HUDEP-2 (cell line): ENCODE measurements around the gene CDHR5.
A peak's percentile ranks its signal among the peaks of the same experiment; 100 is the strongest.

Source experiments
- DNase-seq, 76 experiments: peaks; one replicate each; lab custom pipeline; 2025; ENCODE audit not compliant: unreplicated experiment in 76 of 76; lab: John Stamatoyannopoulos, UW

The CDHR5 gene

DNA sequence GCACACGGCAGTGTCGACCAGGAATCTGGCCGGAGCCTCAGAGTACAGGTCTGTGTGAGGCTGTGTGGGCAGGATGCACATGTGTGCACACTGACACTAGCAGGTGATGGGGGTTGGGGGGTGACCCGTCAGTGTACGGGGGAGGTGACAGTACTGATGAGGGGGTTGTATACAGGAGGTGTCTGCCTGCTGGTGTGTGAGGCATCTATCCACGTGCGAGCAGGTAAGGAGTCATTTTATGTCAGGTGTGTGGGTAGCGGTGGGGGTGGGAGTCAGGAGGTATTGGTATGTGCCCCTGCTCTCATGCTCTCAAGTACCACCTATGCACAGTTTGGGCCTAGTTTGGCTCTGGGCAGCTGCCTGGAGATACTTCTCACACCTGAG lies 53.0 kb downstream of the CDHR5 start:
- no peak for DNase-seq

- no peak for DNase-seq
These were observed 55.4 kb downstream of the CDHR5 start for GRCh38 chr11:569158-569885.

DNA sequence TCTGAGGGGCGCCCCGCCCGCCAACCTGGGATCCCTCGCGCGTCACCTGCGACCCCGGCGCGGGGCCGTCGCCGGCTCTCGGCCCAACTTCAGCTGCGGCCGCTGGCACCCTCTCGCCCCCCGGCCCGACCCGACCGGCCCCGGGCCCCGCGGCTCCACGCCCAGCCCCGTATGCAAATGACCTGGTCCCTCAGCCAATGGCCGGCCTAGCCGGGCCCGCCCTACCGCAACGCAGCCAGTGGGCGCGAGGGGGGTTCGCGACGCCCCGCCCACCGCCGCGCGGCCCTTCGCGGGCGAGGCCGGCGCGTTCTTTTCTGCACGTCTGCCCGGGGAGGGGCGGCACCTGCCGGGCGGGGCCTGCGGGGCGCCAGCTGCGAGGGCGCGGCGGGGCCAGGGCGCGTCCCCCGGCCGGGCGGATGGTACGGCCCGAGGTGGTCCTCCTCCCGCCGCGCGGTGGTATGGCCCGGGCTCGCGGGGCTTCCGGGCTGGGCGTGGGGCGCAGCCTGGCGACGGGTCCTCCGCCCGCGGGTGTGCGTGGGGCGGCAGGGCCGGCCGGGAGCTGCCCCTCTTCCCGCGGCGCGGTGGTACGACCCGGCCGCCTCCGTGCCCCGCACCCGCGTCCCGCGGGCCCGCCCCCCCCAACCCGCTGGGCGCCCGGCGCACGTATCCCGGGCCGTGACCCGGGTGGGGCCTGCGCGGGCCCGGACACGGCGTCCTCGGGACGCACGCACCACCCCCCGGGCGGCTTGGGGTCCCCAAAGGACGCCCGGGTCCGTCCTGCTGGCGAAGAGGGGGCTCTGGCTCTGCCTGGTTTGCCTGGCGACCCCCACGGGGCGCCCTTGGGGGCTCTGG lies 56.2 kb downstream of the CDHR5 start:
- peak in 73 of 76 experiments; percentile 50 to 96 (median 90) for DNase-seq

DNA sequence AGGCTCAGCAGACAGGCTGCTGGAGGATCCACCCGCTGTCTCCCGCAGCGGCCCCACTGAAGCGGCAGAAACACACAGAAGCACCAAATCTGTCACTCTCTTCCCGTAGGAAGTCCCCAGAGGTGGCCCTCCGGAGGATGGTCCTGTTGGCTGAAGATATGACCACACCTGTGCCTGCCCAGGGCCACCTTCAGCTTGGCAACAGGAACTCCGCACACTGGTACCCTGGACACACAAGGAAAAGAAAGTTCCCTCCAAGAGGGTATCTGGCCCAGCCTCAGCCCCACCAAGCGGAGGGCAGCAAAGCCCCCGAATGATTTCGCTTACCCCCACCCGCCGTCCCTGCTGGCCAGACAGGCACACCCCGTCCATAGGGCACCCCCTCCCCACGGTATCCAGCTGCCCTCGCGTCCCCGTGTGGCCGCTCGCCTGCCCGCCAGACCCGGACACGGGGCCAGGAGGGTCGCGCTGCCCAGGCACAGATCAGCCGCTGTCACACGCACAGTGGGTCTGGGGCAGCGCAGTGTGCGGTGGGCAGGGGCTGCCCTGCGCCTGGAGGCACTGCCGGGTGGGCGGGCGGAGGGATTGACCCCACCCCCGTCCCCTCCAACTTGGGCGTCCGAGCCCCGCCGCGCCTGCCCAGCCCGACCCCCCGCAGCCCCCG lies 57.0 kb downstream of the CDHR5 start:
- no peak for DNase-seq

GRCh38 chr11:567011-567628 lies 57.6 kb downstream of the CDHR5 start:
- DNase-seq, result no peak
